Ascending aorta (tissue), 2 donors: ENCODE results near the gene CDCP1. TPM values are rescaled to one million over a fixed set of nuclear protein-coding genes. Genes with fewer than 3 reads are reported as not detected.

Experiments used
- DNase-seq, 2 donors: peaks; one replicate each; pipeline ENCODE4 v3.0.0-alpha.2; 2019; ENCODE audit warnings: low spot score in 2 of 2
- H3K27ac ChIP-seq, 2 donors: fragments of 200-600 bp; sonication (generic); one replicate each; pipeline ENCODE4 v1.5.1; 2016 to 2017; ENCODE audit warnings: mild to moderate bottlenecking in 1 of 2
- H3K27me3 ChIP-seq: fragments of 200-600 bp; sonication (generic); one replicate; pipeline ENCODE4 v1.5.1; 2017
- H3K36me3 ChIP-seq, 2 donors: fragments of 200-600 bp; sonication (generic); one replicate each; pipeline ENCODE4 v1.5.1; 2016
- H3K4me1 ChIP-seq, 2 donors: fragments of 200-600 bp; sonication (generic); one replicate each; pipeline ENCODE4 v1.5.1; 2016 to 2017; ENCODE audit warnings: mild to moderate bottlenecking in 1 of 2
- H3K4me3 ChIP-seq, 2 donors: fragments of 200-600 bp; sonication (generic); one replicate each; pipeline ENCODE4 v1.5.1; 2016 to 2017; ENCODE audit warnings: mild to moderate bottlenecking in 1 of 2
- H3K9me3 ChIP-seq, 2 donors: fragments of 200-600 bp; sonication (generic); one replicate each; pipeline ENCODE4 v1.5.1; 2016
- intact Hi-C: fragments of 100-400 bp; cut with DNase I; formaldehyde crosslinking; loops from one replicate; pipeline ENCODE4 v1.15.1; 2023
- total RNA-seq: library from RNA; depleted of rRNA; stranded (reverse); fragments of >200 nt; gene quantifications from one replicate; pipeline ENCODE4 v1.1.0, GENCODE V29; 2016
- TF ChIP-seq, protein P1 (sequence below), 3 experiments: fragments of 200-600 bp in 2 of 3; fragments of 450-650 bp in 1 of 3; sonication (generic) in 2 of 3; IDR thresholded peaks; one replicate each; pipeline ENCODE4 v1.5.1; 2016 to 2019; ENCODE audit warnings: antibody characterized with exemption in 3 of 3, mild to moderate bottlenecking in 1 of 3, moderate library complexity in 1 of 3

The CDCP1 gene
- total RNA-seq, 1 donor from 2014 or later: 3.0 TPM

DNA sequence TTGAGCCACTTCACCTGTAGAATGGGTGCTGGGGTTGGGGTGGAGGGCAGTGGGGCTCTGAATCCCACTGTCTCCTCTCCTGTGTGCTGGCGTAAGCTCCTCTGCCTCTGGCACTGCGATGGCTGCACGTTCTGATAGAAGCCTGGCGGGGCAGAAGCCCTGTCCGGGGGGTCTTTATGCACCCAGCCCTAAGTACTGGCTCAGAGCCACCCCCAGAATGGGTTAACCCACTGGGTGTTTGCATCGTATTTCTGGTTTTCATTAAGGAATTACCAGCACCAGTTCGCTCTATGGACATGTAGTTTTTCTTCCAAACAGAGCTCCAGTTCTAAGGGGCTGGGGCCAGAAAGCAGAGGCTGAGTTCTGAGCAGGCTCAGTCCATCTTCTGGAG lies 37.7 kb upstream of the CDCP1 start:
- Histone ChIP-seq H3K36me3 (no peaks in the 10 kb centered on the region), H3K27me3 (no peaks in the 10 kb centered on the region), H3K4me1 (no peaks in the 10 kb centered on the region), H3K27ac (no peak overlapping the region), H3K4me3 (no peak overlapping the region), H3K9me3 (no peaks in the 10 kb centered on the region)
- no peak for DNase-seq
- intact Hi-C loops: no loop called here
- TF ChIP-seq, protein P1, sequence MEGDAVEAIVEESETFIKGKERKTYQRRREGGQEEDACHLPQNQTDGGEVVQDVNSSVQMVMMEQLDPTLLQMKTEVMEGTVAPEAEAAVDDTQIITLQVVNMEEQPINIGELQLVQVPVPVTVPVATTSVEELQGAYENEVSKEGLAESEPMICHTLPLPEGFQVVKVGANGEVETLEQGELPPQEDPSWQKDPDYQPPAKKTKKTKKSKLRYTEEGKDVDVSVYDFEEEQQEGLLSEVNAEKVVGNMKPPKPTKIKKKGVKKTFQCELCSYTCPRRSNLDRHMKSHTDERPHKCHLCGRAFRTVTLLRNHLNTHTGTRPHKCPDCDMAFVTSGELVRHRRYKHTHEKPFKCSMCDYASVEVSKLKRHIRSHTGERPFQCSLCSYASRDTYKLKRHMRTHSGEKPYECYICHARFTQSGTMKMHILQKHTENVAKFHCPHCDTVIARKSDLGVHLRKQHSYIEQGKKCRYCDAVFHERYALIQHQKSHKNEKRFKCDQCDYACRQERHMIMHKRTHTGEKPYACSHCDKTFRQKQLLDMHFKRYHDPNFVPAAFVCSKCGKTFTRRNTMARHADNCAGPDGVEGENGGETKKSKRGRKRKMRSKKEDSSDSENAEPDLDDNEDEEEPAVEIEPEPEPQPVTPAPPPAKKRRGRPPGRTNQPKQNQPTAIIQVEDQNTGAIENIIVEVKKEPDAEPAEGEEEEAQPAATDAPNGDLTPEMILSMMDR (IDR thresholded peaks at IDR 0.05): no peak

DNA sequence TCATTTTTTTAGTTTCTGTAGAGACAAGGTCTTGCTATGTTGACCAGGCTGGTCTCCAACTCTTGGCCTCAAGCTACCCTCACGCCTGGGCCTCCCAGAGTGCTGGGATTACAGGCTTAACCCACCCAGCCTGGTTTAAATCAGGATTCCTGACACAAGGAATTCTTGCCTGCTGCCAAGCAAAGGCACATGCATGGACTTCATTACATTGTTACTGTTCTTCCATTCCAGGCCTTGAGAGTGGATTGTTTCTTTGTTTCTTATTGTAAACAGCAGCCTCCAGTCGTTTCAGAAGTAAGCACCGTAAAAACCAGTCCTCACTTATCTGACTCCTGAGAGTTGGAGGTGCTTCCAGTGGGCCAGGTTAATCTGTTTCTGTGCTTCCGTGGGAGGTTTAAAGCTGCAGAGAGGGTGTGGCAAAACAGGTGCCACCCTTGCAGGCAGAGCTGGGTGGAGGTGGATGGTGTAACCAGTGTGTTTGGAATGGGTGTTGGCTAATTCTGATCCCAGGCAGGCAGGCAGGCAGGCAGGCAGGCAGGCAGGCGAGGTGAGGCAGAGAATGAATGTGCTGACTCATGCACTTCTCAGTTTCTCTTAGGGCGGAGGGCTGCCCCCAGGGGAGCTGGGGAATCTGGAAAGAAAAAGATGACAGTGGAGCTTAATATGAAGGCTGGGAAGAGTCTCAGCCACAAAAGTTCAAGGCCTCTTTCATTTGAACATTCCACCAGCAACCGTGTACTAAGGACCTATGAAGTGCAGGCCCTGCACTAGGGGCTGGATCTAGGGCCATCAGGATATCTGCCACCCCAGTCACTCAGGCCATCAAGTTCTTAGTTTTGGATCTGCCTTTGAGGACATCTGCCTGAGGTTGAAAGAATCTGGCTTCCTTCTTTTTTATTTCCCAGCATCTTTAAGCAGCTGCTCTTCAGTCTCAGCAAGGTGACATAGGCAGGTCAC lies 37.0 kb upstream of the CDCP1 start:
- TF ChIP-seq, protein P1 (IDR thresholded peaks at IDR 0.05): no peak
- Histone ChIP-seq H3K27ac (no peak overlapping the region), H3K9me3 (no peaks in the 10 kb centered on the region), H3K4me1 (no peaks in the 10 kb centered on the region), H3K36me3 (no peaks in the 10 kb centered on the region), H3K4me3 (no peak overlapping the region), H3K27me3 (no peaks in the 10 kb centered on the region)
- intact Hi-C loops: no loop called here
- DNase-seq: no peak

DNA sequence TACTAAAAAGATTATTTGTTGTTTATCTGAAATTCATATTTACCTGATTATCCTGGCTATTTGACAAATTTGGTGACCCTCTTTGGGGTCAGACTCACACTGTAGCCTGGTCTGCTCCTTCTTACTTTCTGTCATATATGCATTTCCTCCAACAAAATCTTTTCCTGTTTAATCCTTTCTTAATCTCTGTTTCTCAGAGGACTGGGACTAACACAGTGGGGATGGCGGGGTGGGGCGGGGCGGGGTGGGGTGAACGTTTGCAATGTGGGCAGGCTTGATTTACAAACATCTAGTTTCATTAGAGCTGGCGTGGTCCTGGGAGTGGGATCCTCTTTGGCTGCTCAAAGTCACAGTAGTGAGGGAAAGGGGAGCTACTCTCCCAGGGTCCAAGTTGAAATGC lies 35.3 kb upstream of the CDCP1 start:
- TF ChIP-seq, protein P1 (IDR thresholded peaks at IDR 0.05): no peak
- H3K36me3 ChIP-seq: no peaks in the 10 kb centered on the region
- intact Hi-C loops: no loop called here
- H3K4me1 ChIP-seq: no peaks in the 10 kb centered on the region
- H3K27ac ChIP-seq: no peak overlapping the region
- no peaks in the 10 kb centered on the region for H3K9me3 ChIP-seq
- H3K4me3 ChIP-seq: no peak overlapping the region
- no peak for DNase-seq
- H3K27me3 ChIP-seq: no peaks in the 10 kb centered on the region

GRCh38 chr3:45180899-45181298 lies 34.7 kb upstream of the CDCP1 start:
- Histone ChIP-seq H3K36me3 (no peaks in the 10 kb centered on the region), H3K27me3 (no peaks in the 10 kb centered on the region), H3K4me1 (no peaks in the 10 kb centered on the region), H3K9me3 (no peaks in the 10 kb centered on the region), H3K27ac (no peak overlapping the region), H3K4me3 (no peak overlapping the region)
- no peak for DNase-seq
- TF ChIP-seq, protein P1 (IDR thresholded peaks at IDR 0.05): no peak
- intact Hi-C loops: no loop called here

- Histone ChIP-seq H3K27ac (no peak overlapping the region), H3K36me3 (no peaks in the 10 kb centered on the region), H3K9me3 (no peaks in the 10 kb centered on the region), H3K4me3 (no peak overlapping the region), H3K4me1 (no peaks in the 10 kb centered on the region), H3K27me3 (no peaks in the 10 kb centered on the region)
- intact Hi-C loops: no loop called here
- TF ChIP-seq, protein P1 (IDR thresholded peaks at IDR 0.05): no peak
- DNase-seq: no peak
Observed at GRCh38 chr3:45180051-45180450, 33.9 kb upstream of the CDCP1 start.
